DMS53 (cell line): ENCODE data around the gene PERM1.

ENCODE experiments used
- DNase-seq: peaks from one replicate; lab custom pipeline; 2025; lab: John Stamatoyannopoulos, UW

The PERM1 gene

GRCh38 chr1:945688-946556 is 36.0 kb downstream of the PERM1 start:
- no peak for DNase-seq

GRCh38 chr1:944341-945325 is 37.3 kb downstream of the PERM1 start:
- no peak for DNase-seq

- DNase-seq, result no peak
Measured at GRCh38 chr1:943545-944340, 38.1 kb downstream of the PERM1 start.

- no peak for DNase-seq
Measured at GRCh38 chr1:942864-943533, 38.9 kb downstream of the PERM1 start.

- peak; percentile 52 for DNase-seq
Measured at GRCh38 chr1:942411-942821, 39.5 kb downstream of the PERM1 start.

GRCh38 chr1:941588-942383 is 40.1 kb downstream of the PERM1 start:
- peak; percentile 87 for DNase-seq

GRCh38 chr1:941015-941587 is 40.8 kb downstream of the PERM1 start:
- no peak for DNase-seq

- DNase-seq, result peak; percentile 71
Measured at GRCh38 chr1:940107-941014, 41.5 kb downstream of the PERM1 start.

GRCh38 chr1:939511-940106 is 42.3 kb downstream of the PERM1 start:
- peak; percentile 59 for DNase-seq

GRCh38 chr1:938711-939489 is 43.0 kb downstream of the PERM1 start:
- peak; percentile 59 for DNase-seq

- peak; percentile 74 for DNase-seq
Measured at GRCh38 chr1:938088-938683, 43.7 kb downstream of the PERM1 start.

- DNase-seq, result no peak
Measured at GRCh38 chr1:937521-937920, 44.4 kb downstream of the PERM1 start.

- no peak for DNase-seq
Measured at GRCh38 chr1:936348-937264, 45.3 kb downstream of the PERM1 start.

GRCh38 chr1:935751-936231 is 46.1 kb downstream of the PERM1 start:
- DNase-seq, result peak; percentile 52

- no peak for DNase-seq
Measured at GRCh38 chr1:934991-935750, 46.7 kb downstream of the PERM1 start.

GRCh38 chr1:933603-933940 is 48.3 kb downstream of the PERM1 start:
- no peak for DNase-seq
